ENCODE measurements around the gene PPM1H.
A peak's percentile ranks its signal among the peaks of the same experiment; 100 is the strongest.

The PPM1H gene

DNA sequence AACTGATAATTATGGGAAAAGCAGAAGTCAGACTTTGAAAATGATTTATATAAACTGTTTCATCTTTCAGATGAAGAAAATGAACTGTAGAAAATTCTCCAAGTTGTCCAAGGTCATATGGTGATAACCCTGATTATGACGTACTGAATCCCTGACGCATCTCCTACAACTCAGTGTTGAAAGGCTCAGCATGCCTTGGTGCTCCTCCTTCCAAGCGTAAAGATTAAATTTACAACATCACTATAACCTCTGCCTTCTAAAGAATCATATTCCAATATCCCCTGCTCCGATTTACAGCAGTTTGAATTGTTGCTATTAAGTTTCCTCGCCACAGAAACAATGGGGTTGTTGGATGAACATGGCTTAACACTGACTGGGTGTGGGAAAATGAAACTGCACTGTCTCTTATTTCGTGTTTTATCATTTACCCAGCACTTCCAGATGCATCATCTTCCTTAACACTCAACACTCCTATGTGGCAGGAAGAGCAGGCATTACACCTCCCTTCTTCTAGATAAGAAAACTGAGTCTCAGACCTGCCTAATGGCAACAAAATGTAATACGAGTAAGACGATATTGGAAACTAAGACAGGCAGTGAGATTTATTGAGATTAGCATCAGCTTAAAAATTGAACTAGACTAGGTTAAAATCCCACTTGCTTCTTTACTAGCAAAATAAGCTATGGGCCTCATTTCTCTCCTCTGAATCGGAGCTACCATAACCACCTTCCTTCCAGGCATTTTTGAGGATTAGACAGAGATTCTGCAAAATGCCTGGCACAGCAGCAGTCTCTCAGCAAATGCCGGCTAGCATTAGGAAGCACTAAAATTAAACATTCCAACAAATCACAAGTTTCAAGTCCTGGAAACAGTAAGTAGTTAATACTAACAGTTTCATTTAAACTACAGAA, 74.2 kb downstream of the PPM1H start:
- H3K9me2 ChIP-seq (replicated peaks; ENCODE audit: low read depth, low read length), result no peaks in the 10 kb centered on the region
- H3K9me3 ChIP-seq (ENCODE audit: insufficient read depth, low read depth, low read length), result no peaks in the 10 kb centered on the region
- no peak overlapping the region for H2AFZ ChIP-seq (ENCODE audit: low read length)
- TF ChIP-seq, protein P1, sequence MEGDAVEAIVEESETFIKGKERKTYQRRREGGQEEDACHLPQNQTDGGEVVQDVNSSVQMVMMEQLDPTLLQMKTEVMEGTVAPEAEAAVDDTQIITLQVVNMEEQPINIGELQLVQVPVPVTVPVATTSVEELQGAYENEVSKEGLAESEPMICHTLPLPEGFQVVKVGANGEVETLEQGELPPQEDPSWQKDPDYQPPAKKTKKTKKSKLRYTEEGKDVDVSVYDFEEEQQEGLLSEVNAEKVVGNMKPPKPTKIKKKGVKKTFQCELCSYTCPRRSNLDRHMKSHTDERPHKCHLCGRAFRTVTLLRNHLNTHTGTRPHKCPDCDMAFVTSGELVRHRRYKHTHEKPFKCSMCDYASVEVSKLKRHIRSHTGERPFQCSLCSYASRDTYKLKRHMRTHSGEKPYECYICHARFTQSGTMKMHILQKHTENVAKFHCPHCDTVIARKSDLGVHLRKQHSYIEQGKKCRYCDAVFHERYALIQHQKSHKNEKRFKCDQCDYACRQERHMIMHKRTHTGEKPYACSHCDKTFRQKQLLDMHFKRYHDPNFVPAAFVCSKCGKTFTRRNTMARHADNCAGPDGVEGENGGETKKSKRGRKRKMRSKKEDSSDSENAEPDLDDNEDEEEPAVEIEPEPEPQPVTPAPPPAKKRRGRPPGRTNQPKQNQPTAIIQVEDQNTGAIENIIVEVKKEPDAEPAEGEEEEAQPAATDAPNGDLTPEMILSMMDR (conservative IDR thresholded peaks at IDR 0.05; ENCODE audit: low read length), result no peak
- no peak for TF ChIP-seq EZH2phosphoT487 (IDR thresholded peaks at IDR 0.05; ENCODE audit: borderline replicate concordance)
- H3K27me3 ChIP-seq (ENCODE audit: insufficient read depth, low read length, poor library complexity, severe bottlenecking), result no peaks in the 10 kb centered on the region
- H3F3A ChIP-seq (ENCODE audit: low read depth), result no peaks in the 10 kb centered on the region
- H3K79me2 ChIP-seq (ENCODE audit: insufficient read depth, low read length), result peaks cover 75% of the 10 kb centered on the region
- peaks cover 3% of the 10 kb centered on the region for H4K20me1 ChIP-seq (ENCODE audit: insufficient read depth, low read length, poor library complexity, severe bottlenecking)
- no peak overlapping the region for H3K4me3 ChIP-seq (ENCODE audit: low read length, poor library complexity, severe bottlenecking)
- H3K36me3 ChIP-seq (ENCODE audit: insufficient read depth, low read length), result no peaks in the 10 kb centered on the region
- H3K9ac ChIP-seq (ENCODE audit: low read depth, low read length, poor library complexity, severe bottlenecking), result no peak overlapping the region
- H3K4me1 ChIP-seq (ENCODE audit: insufficient read depth, low read length, poor library complexity, severe bottlenecking), result peaks cover 40% of the 10 kb centered on the region
- no peak overlapping the region for H3K4me2 ChIP-seq (ENCODE audit: low read depth, low read length, poor library complexity, severe bottlenecking)

DNA sequence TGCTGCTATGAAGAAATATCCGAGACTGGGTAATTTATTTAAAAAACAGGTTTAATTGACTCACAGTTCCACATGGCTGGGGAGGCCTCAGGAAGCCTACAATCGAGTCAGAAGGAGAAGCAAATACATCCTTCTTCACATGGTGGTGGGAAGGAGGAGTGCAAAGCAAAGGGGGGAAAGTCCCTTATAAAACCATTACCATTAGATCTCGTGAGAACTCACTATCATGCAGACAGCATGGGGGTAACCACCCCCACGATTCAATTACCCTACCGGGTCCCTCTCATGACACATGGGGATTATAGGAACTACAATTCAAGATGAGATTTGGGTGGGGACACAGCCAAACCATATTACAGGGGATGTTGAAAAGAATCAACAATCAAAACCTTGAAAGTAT, 74.9 kb downstream of the PPM1H start:
- no peak overlapping the region for H3K4me3 ChIP-seq (ENCODE audit: low read length, poor library complexity, severe bottlenecking)

DNA sequence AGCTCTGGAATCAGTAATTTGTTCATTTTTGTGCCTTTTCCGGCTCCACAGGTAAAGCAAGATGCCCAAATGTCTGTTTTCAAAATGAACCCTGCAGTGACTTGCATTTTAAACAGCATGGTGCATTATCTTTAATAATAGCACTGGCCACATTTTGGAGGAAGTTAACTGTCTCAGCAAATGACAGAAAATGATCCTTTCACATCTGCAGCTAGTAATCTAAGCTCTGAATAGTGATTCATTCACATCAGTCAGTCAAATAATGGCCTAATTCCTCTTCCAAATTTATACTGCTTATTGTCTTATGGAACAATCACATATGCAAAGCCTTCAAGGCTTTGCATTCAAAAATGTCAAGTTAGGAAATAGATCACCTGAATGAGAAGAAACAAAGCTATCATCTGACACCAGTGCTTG, 75.6 kb downstream of the PPM1H start:
- H3K79me2 ChIP-seq (ENCODE audit: insufficient read depth, low read length), result peaks cover 69% of the 10 kb centered on the region
- TF ChIP-seq, protein P1 (conservative IDR thresholded peaks at IDR 0.05; ENCODE audit: low read length), result no peak
- no peak for TF ChIP-seq EZH2phosphoT487 (IDR thresholded peaks at IDR 0.05; ENCODE audit: borderline replicate concordance)
- peak overlapping the region; percentile 36 for H3K4me2 ChIP-seq (ENCODE audit: low read depth, low read length, poor library complexity, severe bottlenecking)

More for the DNA sequence above, 74.9 kb downstream of the PPM1H start:
- H3K4me2 ChIP-seq (ENCODE audit: low read depth, low read length, poor library complexity, severe bottlenecking), result peak overlapping the region; percentile 36
- H3K9me2 ChIP-seq (replicated peaks; ENCODE audit: low read depth, low read length), result no peaks in the 10 kb centered on the region
- no peaks in the 10 kb centered on the region for H3K9me3 ChIP-seq (ENCODE audit: insufficient read depth, low read depth, low read length)
- no peak overlapping the region for H3K9ac ChIP-seq (ENCODE audit: low read depth, low read length, poor library complexity, severe bottlenecking)
- TF ChIP-seq EZH2phosphoT487 (IDR thresholded peaks at IDR 0.05; ENCODE audit: borderline replicate concordance), result no peak
- TF ChIP-seq, protein P1 (conservative IDR thresholded peaks at IDR 0.05; ENCODE audit: low read length), result no peak
- no peaks in the 10 kb centered on the region for H3K27me3 ChIP-seq (ENCODE audit: insufficient read depth, low read length, poor library complexity, severe bottlenecking)
- H3K79me2 ChIP-seq (ENCODE audit: insufficient read depth, low read length), result peaks cover 75% of the 10 kb centered on the region
- no peaks in the 10 kb centered on the region for H3F3A ChIP-seq (ENCODE audit: low read depth)
- peaks cover 36% of the 10 kb centered on the region for H3K4me1 ChIP-seq (ENCODE audit: insufficient read depth, low read length, poor library complexity, severe bottlenecking)
- H3K36me3 ChIP-seq (ENCODE audit: insufficient read depth, low read length), result no peaks in the 10 kb centered on the region
- peaks cover 3% of the 10 kb centered on the region for H4K20me1 ChIP-seq (ENCODE audit: insufficient read depth, low read length, poor library complexity, severe bottlenecking)
- H2AFZ ChIP-seq (ENCODE audit: low read length), result no peak overlapping the region

More for the DNA sequence above, 75.6 kb downstream of the PPM1H start:
- Histone ChIP-seq H3K9ac (ENCODE audit: low read depth, low read length, poor library complexity, severe bottlenecking) (no peak overlapping the region), H3K36me3 (ENCODE audit: insufficient read depth, low read length) (no peaks in the 10 kb centered on the region), H3K9me2 (replicated peaks; ENCODE audit: low read depth, low read length) (no peaks in the 10 kb centered on the region), H4K20me1 (ENCODE audit: insufficient read depth, low read length, poor library complexity, severe bottlenecking) (no peaks in the 10 kb centered on the region), H3K4me1 (ENCODE audit: insufficient read depth, low read length, poor library complexity, severe bottlenecking) (peaks cover 36% of the 10 kb centered on the region), H3K27me3 (ENCODE audit: insufficient read depth, low read length, poor library complexity, severe bottlenecking) (no peaks in the 10 kb centered on the region), H3K4me3 (ENCODE audit: low read length, poor library complexity, severe bottlenecking) (peak overlapping the region; percentile 3), H3F3A (ENCODE audit: low read depth) (no peaks in the 10 kb centered on the region), H3K9me3 (ENCODE audit: insufficient read depth, low read depth, low read length) (no peaks in the 10 kb centered on the region), H2AFZ (ENCODE audit: low read length) (no peak overlapping the region)

All from Loucy (cell line).